GM12873 (cell line): Measurements from ENCODE around the gene LAD1.

Experiments
- TF ChIP-seq, protein P1 (sequence below): IDR thresholded peaks from 2 replicates; pipeline ENCODE4 v1.5.1; 2012; ENCODE audit warnings: low read depth, mild to moderate bottlenecking, moderate library complexity, low read length, control low read depth; ENCODE audit not compliant: insufficient read depth; ENCODE audit errors: missing control alignments

LAD1 gene

DNA sequence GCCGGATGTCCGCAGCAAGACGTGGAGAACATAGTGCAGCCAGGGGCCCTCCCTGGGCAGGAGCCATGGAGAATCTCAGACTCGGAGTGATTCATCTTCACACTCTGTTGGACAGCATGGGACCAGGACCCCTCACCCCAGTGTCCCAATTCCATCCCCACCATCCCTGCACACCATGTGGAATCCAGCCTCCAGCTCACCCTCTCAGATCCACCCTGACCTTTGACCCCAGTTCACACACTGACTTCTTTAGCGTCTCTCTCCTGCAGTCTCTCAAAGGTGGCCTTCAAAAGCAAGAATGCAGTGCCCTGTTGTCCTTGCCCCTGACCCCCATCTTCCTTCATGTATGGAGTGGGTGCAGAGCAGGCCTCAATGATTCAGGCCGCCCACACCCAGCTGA is 24.5 kb upstream of the LAD1 start:
- TF ChIP-seq, protein P1, sequence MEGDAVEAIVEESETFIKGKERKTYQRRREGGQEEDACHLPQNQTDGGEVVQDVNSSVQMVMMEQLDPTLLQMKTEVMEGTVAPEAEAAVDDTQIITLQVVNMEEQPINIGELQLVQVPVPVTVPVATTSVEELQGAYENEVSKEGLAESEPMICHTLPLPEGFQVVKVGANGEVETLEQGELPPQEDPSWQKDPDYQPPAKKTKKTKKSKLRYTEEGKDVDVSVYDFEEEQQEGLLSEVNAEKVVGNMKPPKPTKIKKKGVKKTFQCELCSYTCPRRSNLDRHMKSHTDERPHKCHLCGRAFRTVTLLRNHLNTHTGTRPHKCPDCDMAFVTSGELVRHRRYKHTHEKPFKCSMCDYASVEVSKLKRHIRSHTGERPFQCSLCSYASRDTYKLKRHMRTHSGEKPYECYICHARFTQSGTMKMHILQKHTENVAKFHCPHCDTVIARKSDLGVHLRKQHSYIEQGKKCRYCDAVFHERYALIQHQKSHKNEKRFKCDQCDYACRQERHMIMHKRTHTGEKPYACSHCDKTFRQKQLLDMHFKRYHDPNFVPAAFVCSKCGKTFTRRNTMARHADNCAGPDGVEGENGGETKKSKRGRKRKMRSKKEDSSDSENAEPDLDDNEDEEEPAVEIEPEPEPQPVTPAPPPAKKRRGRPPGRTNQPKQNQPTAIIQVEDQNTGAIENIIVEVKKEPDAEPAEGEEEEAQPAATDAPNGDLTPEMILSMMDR: no peak

DNA sequence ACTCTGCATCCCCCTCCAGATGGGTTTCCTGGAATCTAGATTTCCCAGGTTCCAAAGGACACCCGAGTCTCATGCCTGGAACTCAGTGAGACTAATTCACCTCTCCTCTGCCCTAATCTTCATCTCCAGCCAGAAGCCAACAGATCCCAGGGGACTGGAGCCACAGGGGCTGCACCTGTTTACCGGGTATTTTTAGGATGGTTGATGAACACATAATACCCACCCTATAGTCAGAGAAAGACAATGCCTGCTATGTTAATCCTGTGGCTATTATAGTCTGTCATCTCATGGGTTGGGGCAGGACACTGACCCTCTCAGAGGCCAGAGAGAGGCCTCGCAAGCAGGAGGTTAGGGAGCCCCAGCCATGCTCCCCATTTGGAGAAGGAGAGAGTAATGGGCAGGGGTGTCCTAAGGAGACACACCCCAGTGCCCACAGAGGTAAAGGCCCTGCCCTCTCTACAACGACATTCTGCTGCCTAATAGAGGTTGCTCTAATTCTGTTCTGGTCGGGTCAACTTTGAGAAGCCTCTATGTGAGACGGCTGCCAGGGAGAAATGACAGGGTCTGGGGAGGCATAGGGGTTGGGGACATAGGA is 23.4 kb upstream of the LAD1 start:
- TF ChIP-seq, protein P1: no peak

DNA sequence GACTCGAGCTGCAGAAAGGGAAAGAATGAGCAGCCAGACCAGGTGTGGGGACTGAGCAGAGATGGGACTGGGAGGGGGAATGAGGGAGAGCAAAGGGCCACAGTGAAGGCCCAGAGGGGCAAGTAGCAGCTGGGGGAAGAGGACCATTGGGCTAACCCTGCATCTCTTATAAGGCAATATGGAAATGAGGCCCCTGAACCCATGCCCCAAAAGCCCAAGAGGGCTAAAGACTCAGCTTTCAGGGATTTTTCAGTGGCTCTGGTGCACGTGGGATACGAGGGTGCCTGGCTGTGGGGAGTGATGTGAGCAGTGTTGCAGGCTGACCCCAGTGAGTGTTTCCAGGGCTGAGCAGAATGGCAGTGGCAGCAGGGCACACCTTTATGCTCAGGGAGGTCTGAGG is 22.9 kb upstream of the LAD1 start:
- TF ChIP-seq, protein P1: no peak

DNA sequence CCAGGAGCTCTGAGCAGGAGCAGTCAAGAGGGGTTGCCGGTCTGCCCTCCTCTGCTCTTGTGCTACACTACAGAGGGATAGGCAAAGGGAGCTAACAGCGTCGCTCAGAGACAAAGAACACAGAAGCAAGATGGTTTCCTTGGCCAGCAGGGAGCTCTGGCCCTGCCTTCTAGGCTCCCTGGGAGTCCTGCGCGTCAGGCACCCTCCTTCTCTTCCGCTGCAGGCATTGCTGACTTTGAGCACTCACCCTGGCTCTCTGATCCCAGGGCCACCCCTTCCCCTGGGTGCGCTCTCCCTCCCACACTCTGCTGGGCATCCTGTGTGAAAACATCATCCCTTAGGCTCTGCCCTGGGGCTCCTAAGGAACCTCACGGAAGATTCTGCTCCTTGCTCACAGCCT is 21.9 kb upstream of the LAD1 start:
- TF ChIP-seq, protein P1: no peak

DNA sequence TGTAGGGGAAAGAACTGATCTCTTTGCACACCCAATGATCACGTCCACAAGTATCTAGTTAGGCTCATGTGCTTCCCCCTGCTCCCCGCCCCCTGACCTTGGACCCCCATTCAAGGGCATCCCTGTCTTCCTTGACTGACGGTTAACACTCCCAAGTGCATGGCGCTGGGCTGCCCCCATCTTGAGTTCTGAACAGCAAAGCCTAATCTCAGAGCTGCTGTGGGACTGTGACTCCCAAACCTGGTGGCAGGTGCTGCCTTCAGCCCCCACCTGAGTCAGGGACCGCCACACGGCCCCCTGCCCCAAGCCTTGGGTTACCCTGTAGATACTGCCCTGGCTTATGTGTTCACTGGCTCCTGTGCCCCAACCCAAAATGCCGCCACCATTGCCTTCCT is 21.5 kb upstream of the LAD1 start:
- TF ChIP-seq, protein P1: no peak

DNA sequence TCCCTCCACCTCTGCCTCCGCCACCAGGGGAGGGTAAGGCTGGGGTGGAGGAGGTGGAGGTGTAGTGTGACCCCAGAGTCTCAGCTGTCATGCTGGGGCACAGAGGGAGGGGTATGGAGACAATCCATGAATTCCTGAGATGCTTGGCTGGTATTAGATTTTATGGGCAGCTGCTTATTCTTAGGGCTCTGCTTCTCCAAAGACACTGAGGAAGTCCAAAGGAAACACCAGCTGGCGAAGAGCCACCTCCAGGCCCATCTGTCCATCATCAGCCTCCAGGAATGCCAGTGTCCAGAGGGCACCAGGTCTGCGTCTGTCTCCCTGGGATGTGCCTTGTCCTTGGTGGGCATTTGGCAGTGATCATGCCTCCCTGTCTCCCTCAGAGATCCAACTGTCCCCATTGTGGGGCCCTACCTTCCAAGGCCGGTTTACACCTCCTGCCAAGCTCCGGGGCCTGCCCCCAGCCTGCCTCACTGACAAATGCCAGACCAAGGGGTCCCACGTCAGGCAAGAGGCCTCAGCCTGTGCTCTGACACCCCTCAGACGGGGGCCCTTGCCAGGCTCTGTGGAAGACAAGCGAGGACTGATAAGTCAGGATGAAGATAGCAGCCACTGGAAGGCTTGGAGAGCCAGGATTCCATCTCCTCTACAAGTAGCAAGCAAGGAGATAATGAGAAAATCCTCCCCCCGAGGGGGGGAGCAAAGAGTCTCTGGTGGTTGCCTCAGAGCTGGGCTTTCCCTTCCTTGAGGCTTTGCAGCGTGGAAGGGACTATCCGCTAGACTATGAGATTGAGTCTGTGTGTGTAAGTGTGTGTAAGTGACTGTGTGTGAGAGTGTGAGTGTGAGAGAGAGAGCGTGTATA is 20.9 kb upstream of the LAD1 start:
- TF ChIP-seq, protein P1: no peak

DNA sequence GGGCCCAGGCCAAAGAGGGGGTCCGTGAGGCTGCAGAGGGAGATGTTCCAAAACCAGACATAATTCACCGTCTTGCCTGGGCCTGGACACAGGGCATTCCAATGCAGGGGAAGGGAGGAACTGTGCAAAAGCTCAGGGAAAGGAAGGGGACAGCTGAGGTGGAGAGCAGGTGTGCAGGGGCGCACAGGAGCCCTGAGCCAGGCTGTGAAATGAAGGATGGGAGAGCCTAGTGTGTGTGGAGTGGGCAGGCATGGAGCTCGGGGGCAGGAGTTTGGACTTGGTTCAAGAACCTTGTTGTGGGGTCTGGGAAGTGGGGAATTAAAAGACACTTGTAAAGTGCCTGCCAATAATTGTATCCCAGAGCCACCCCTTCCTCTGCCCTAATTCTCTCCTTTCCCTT is 20.1 kb upstream of the LAD1 start:
- TF ChIP-seq, protein P1: no peak
